K562 (cell line): Measurements from ENCODE around the gene PYGM. TPM values are rescaled to one million over a fixed set of nuclear protein-coding genes. Genes with fewer than 3 reads are reported as not detected.

Source experiments
- HDAC2 ChIP-seq: fragments of 450-650 bp; IDR thresholded peaks from 2 replicates; pipeline ENCODE4 v1.6.1; 2016; ENCODE audit warnings: mild to moderate bottlenecking
- RBM25 ChIP-seq: fragments of 200-400 bp; formaldehyde crosslinking; IDR thresholded peaks from 2 replicates; pipeline ENCODE4 v1.6.1; 2018; ENCODE audit warnings: low read length, low read depth, moderate library complexity; ENCODE audit not compliant: severe bottlenecking
- ZFPM2 ChIP-seq: fragments of 250-450 bp; sonication (Bioruptor Pico); IDR thresholded peaks from 2 replicates; pipeline ENCODE4 v1.5.1; 2022; ENCODE audit warnings: mild to moderate bottlenecking
- polyA plus RNA-seq, 8 experiments: library from polyadenylated mRNA; depleted of rRNA in 4 of 8; stranded (reverse) in 5 of 8; unstranded in 3 of 8; fragments of >200 nt; fragmentation: Nextera tagmentation in 2 of 8; fragmentation: Illumina TruSeq in 1 of 8; extraction: Ambion mirVana in 2 of 8; extraction: Trizol in 1 of 8; gene quantifications; 2 replicates each; pipeline versions ENCODE4 v1.2.1 to v1.2.3, GENCODE V29; 2011 to 2014; ENCODE audit warnings: inconsistent platforms in 1 of 8, missing spikeins in 1 of 8
- total RNA-seq, 7 experiments: library from RNA; depleted of rRNA in 6 of 7; stranded (reverse); fragments of >200 nt in 6 of 7; fragmentation: Illumina TruSeq in 2 of 7; extraction: Trizol in 2 of 7; gene quantifications; 2 replicates each; pipeline versions ENCODE4 v1.2.1 to v1.2.3, GENCODE V29; 2011 to 2021; ENCODE audit warnings: low replicate concordance in 1 of 7
- TF ChIP-seq, protein P1 (sequence below): fragments of 200-600 bp; sonication (generic); IDR thresholded peaks from one replicate; pipeline ENCODE4 v1.6.1; 2012; ENCODE audit warnings: mild to moderate bottlenecking, low read depth, low read length, inconsistent platforms

Gene PYGM
- total and polyA plus RNA-seq, 9 of the 15 experiments (the other 6 are each of a cell fraction or from before 2014, with no cell fraction given): 0.07 to 1.5 (median 0.68) TPM

DNA sequence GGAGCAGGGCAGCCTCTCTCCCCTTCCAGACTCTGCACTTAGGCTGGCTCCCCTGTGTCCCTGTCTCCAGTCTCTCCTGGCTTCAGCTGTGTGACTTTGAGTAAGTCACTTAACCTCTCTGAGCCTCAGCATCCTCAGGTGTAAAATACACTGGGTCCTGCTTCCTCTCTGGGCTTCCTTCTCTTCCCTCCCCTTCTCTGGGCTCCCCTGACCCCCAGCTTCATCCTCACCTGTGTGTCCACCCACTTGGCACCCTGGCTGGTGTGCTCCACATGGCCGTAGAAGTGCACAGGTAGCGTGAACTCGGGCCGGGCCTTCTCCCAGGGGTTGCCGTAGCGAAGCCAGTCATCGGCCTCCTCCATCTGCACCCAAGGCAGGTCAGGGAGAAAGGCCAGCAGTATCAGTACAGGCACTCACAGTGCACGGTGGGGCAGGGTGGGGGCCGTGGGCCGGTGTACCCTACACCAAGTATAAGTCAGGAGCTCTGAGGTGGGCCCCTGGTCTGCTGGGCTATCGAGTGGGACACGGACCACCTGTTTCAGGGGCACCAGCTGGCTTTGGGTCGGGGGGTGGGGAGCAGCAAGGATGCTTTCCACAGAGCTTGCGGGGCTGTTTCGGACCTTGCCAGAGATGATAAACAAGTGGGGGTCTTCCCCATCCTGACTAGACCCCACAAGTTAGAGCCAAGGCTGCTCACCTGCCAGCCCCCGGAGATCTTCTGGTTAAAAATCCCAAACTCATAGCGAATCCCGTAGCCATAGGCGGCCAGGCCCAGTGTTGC is 2.0 kb downstream of the PYGM start (continued):
- TF ChIP-seq HDAC2 (peak; percentile 42; the same call in 1 of the 2 replicates), RBM25 (peak; percentile 92), ZFPM2 (CRISPR knock-in tag) (no peak)
- TF ChIP-seq, protein P1, sequence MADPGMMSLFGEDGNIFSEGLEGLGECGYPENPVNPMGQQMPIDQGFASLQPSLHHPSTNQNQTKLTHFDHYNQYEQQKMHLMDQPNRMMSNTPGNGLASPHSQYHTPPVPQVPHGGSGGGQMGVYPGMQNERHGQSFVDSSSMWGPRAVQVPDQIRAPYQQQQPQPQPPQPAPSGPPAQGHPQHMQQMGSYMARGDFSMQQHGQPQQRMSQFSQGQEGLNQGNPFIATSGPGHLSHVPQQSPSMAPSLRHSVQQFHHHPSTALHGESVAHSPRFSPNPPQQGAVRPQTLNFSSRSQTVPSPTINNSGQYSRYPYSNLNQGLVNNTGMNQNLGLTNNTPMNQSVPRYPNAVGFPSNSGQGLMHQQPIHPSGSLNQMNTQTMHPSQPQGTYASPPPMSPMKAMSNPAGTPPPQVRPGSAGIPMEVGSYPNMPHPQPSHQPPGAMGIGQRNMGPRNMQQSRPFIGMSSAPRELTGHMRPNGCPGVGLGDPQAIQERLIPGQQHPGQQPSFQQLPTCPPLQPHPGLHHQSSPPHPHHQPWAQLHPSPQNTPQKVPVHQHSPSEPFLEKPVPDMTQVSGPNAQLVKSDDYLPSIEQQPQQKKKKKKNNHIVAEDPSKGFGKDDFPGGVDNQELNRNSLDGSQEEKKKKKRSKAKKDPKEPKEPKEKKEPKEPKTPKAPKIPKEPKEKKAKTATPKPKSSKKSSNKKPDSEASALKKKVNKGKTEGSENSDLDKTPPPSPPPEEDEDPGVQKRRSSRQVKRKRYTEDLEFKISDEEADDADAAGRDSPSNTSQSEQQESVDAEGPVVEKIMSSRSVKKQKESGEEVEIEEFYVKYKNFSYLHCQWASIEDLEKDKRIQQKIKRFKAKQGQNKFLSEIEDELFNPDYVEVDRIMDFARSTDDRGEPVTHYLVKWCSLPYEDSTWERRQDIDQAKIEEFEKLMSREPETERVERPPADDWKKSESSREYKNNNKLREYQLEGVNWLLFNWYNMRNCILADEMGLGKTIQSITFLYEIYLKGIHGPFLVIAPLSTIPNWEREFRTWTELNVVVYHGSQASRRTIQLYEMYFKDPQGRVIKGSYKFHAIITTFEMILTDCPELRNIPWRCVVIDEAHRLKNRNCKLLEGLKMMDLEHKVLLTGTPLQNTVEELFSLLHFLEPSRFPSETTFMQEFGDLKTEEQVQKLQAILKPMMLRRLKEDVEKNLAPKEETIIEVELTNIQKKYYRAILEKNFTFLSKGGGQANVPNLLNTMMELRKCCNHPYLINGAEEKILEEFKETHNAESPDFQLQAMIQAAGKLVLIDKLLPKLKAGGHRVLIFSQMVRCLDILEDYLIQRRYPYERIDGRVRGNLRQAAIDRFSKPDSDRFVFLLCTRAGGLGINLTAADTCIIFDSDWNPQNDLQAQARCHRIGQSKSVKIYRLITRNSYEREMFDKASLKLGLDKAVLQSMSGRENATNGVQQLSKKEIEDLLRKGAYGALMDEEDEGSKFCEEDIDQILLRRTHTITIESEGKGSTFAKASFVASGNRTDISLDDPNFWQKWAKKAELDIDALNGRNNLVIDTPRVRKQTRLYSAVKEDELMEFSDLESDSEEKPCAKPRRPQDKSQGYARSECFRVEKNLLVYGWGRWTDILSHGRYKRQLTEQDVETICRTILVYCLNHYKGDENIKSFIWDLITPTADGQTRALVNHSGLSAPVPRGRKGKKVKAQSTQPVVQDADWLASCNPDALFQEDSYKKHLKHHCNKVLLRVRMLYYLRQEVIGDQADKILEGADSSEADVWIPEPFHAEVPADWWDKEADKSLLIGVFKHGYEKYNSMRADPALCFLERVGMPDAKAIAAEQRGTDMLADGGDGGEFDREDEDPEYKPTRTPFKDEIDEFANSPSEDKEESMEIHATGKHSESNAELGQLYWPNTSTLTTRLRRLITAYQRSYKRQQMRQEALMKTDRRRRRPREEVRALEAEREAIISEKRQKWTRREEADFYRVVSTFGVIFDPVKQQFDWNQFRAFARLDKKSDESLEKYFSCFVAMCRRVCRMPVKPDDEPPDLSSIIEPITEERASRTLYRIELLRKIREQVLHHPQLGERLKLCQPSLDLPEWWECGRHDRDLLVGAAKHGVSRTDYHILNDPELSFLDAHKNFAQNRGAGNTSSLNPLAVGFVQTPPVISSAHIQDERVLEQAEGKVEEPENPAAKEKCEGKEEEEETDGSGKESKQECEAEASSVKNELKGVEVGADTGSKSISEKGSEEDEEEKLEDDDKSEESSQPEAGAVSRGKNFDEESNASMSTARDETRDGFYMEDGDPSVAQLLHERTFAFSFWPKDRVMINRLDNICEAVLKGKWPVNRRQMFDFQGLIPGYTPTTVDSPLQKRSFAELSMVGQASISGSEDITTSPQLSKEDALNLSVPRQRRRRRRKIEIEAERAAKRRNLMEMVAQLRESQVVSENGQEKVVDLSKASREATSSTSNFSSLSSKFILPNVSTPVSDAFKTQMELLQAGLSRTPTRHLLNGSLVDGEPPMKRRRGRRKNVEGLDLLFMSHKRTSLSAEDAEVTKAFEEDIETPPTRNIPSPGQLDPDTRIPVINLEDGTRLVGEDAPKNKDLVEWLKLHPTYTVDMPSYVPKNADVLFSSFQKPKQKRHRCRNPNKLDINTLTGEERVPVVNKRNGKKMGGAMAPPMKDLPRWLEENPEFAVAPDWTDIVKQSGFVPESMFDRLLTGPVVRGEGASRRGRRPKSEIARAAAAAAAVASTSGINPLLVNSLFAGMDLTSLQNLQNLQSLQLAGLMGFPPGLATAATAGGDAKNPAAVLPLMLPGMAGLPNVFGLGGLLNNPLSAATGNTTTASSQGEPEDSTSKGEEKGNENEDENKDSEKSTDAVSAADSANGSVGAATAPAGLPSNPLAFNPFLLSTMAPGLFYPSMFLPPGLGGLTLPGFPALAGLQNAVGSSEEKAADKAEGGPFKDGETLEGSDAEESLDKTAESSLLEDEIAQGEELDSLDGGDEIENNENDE: no peak
